ENCODE data around the gene LHFPL3.

DNA sequence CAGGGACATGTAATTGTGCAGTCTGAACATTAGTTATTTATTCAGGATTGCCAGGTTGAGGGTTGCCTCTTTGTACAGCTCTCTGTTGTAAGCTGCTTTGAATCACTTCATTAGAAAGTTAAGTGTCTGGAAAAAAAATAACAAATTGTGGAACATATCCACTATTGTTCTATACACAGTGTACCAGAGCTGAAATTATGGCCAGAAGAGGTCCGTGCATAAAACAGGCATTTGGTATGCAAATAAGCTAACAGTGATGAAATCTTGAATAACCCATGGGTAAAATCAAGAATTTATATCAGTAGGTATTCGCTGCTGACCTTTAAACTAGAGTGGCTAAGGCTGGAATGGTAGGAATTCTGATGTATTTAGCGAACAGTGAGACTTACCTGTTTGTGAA is 152.1 kb downstream of the LHFPL3 start:
- TF ChIP-seq CTCF (IDR thresholded peaks at IDR 0.05; ENCODE audit: insufficient read depth, low read length) (no peak), GABPA (IDR thresholded peaks at IDR 0.05; ENCODE audit: low read depth) (no peak), POLR2AphosphoS5 (IDR thresholded peaks at IDR 0.05; ENCODE audit: low read depth) (no peak)
- TF ChIP-seq, protein P1, sequence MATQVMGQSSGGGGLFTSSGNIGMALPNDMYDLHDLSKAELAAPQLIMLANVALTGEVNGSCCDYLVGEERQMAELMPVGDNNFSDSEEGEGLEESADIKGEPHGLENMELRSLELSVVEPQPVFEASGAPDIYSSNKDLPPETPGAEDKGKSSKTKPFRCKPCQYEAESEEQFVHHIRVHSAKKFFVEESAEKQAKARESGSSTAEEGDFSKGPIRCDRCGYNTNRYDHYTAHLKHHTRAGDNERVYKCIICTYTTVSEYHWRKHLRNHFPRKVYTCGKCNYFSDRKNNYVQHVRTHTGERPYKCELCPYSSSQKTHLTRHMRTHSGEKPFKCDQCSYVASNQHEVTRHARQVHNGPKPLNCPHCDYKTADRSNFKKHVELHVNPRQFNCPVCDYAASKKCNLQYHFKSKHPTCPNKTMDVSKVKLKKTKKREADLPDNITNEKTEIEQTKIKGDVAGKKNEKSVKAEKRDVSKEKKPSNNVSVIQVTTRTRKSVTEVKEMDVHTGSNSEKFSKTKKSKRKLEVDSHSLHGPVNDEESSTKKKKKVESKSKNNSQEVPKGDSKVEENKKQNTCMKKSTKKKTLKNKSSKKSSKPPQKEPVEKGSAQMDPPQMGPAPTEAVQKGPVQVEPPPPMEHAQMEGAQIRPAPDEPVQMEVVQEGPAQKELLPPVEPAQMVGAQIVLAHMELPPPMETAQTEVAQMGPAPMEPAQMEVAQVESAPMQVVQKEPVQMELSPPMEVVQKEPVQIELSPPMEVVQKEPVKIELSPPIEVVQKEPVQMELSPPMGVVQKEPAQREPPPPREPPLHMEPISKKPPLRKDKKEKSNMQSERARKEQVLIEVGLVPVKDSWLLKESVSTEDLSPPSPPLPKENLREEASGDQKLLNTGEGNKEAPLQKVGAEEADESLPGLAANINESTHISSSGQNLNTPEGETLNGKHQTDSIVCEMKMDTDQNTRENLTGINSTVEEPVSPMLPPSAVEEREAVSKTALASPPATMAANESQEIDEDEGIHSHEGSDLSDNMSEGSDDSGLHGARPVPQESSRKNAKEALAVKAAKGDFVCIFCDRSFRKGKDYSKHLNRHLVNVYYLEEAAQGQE (IDR thresholded peaks at IDR 0.05; ENCODE audit: insufficient replicate concordance, low read depth), result no peak
